PC-3 (cell line): ENCODE data around the gene PEX16.

Experiments
- CTCF ChIP-seq: fragments of 300-600 bp; sonication (generic); conservative IDR thresholded peaks from 2 replicates; pipeline ENCODE4 v1.5.1; 2017; ENCODE audit warnings: antibody characterized with exemption, low read depth, mild to moderate bottlenecking, low read length
- EZH2 ChIP-seq: fragments of 300-600 bp; sonication (generic); IDR thresholded peaks from one replicate; pipeline ENCODE4 v1.6.1; 2017; ENCODE audit warnings: antibody characterized with exemption, mild to moderate bottlenecking, low read length; ENCODE audit not compliant: unreplicated experiment
- EZH2phosphoT487 ChIP-seq: fragments of 300-600 bp; sonication (generic); IDR thresholded peaks from 2 replicates; pipeline ENCODE4 v1.6.1; 2018; ENCODE audit warnings: mild to moderate bottlenecking, antibody characterized with exemption, low read length, borderline replicate concordance

GRCh38 chr11:45949992-45950407, 32.3 kb upstream of the PEX16 start:
- TF ChIP-seq EZH2 (no peak), CTCF (no peak), EZH2phosphoT487 (no peak)
